Superior temporal gyrus (tissue), 1 donor: ENCODE results near the gene PREB.
A peak's percentile ranks its signal among the peaks of the same experiment; 100 is the strongest.
"Not testable (repeated sequence)": the region's sequence is repeated elsewhere in the genome, so short reads cannot be mapped to it uniquely, and the experiment has no call there.

Source experiments
- DNase-seq: peaks from one replicate; pipeline ENCODE4 v3.0.0-alpha.2; 2016; ENCODE audit errors: extremely low spot score

PREB gene

DNA sequence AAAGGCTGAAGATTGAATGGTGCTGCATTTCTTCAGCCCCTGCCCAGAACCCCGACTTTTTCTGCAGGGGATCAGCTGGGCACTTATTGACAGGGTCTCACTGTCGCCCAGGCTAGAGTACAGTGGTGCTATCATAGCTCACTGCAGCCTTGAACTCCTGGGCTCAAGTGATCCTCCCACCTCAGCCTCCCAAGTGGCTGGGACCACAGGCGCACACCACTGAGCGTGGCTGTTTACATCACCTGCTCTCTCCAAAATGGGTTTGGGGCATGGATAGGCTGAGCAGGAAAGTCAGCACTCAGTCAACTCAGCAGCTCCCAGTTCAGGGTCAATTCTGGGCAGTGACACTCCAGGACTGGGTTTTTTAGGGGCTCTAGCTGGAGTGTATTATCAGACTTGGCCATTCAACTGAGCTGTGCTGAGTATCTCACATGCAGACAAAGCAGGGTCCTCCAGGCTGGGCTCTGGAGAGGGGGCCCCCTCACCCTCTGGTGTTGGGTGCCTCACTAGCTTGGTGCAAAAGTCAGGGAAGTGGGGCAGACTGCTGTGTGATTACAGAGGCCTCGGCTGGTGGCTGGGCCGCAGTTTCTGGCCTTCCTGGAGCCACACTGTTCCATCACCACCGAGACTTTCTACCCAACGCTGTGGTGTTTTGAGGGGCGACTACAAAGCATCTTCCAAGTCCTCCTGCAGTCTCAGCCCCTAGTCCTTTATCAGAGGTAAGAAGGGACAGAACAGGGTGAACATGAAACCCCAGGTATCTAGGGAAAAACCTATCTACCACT, 6.4 kb downstream of the PREB start:
- DNase-seq: no peak

DNA sequence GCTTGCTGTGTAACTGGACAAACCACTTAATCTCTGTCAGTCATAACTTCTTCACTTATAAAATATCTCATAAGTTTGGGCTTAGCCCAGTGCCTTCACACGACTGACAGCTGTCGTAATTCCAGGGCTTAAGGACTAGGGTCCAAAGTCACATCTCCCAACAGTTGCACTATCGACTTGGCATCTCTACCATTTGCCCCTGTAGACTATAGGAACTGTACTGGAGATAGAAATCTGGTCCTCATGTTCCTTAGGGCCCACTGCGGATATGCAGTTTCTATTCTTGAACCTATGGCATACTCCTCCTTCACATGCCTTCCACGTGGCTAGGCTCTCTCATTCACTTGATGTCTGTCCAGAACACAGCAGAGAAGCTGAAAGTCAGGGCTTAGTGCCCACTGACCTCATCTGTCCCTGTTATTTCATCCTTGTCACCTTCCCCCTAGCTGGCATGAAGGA, 8.2 kb downstream of the PREB start:
- DNase-seq: no peak

DNA sequence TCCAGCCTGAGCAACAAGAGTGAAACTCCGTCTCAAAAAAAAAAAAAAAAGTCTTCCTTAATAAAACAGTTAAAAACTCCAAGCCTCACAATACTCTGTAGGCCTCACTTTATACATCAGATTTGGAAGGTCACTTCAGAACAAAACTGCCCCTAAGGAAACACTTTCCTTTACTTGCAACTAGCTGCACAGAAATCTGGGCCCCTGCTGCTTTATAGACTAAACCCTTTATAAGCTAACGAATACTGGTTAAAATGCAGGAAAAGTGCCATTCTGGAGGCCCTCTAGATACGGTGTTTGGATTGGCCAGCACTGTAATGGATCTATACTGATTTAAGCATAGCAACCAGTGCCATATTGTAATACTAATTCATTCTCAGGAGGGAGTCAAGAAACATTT, 9.3 kb downstream of the PREB start:
- no peak for DNase-seq

DNA sequence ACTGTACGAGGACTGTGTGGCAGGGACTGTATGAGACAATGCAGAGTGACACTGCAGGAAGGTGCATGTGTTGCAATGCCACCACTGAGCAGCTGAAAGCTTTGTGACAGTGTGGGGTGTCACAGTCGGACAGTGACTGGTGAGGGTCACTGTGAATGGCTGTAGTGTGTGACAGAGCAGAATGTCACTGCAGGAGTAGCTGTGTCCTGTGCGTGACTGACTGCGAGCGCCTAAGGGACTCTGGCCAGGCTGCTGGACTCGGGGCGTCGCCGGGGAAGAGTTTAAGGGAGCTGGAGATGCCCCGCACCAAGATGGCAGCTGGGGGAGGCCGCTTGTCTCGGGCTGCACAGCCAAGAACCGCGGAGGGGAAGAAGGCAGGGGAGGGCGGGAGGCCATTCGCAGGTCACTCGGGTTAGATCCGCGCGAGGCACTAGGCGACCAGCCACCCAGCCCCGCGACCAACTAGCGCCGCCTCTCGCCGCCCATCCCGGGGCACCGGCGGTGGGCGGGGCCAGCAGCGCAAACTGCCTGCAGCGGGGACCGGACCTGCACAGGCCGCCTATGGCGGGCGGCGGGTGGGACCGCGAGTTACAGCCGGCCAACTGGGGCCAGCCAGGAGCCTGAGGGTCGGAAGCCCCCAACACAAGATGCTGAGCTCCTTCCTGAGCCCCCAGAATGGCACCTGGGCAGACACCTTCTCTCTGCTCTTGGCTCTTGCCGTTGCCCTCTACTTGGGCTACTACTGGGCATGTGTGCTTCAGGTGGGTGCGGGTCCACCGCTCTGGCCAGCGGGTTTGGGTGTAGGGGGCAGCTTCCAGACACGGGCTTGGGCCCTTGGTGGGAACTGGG, 10.9 kb downstream of the PREB start, which contains the start of gene ABHD1:
TSS of gene ABHD1 (plus strand) at position 514 of the 849 bp plus-strand sequence. CDS start at position 648, 134 bp downstream.
- peak; percentile 50 for DNase-seq

DNA sequence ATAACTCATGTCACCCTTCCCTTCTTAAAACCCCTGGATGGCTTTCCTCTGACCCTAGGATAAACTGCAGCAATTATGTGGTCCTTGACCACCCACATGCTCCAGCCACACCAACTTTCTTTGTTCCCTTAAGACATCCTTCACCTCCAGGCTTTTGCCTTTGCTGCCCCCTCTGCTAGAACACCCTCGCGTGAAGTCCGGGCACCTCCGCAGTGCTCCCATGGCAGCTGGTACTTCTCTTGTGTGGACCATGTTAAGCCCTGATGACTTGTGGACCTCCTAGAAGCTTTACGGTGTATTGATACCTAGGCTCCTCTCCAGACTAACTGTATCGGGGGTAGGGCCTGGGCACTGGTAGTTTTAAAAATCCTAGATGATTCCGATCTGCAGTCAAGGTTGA, 11.6 kb downstream of the PREB start:
- no peak for DNase-seq

DNA sequence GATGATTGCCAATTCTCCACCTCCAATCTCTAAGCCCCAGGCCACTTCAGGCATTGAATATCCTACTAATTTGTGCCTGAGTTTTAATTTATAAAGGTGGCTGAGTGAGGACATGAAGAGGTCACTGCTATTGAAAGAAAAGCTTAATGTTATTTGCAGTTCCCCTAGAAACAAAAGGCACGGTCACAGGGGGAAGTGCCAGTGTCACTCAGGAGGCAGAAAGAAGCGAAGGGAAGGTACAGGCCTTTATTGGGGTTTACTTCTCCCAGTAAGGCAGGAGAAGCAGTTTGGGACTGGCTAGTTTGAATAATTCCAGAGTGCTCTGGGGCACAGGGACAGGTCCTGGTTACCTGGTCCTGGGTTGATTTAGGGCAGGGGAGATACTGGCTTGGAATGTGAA, 12.5 kb downstream of the PREB start:
- DNase-seq: no peak

DNA sequence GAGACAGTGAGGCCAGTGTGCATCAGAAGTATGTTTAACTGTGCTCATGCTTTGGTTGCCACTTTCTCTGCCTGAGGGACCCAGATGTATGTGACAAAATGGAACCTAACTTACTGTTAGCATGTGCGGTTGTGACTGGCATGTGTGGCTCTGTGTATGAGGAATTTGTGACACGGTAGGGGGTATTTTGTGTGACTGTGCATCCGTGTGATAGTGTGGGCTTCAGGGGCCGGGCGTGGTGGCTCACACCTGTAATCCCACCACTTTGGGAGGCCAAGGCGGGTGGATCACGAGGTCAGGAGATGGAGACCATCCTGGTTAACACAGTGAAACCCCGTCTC, 15.1 kb downstream of the PREB start:
- not testable (repeated sequence) for DNase-seq

DNA sequence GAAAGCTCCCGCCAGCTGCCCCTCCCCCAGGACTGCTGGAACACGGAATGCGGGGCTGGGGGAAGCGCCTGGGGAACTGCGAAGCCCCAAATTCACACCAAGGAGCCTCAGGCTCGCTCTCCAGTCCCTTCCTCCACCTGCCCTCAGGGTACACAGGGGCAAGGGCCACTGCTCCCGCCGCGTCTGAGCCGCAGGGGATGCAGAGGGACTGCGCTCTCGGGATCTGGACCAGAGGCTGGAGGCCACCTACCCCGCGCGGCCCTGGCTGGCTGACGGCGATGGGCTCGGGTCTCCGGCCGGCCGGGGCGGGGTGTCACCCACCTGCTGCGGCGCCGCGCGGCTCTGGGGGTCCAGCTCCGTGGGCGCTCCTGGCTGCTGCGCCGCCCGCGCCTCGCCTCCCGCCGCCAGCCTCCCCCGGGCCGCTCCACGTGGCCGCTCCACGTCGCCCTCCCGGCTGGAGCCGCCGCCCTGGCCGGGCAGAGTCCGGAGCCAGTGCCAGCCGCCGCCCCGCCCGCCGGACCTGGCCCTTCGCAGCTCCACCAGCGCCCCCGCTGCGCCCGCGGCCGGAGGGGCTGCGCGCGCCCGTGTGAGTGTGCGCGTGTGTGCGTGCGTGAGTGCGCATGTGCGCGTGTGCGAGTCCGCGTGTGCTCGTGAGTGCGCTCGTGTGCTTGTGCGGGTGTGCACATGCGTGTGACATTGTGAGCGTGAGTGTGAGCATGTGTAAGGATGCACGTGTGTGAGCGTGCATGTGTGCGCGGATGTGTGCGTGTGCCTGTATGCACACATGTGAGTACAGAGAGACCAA, 15.7 kb downstream of the PREB start, which contains the start of gene CGREF1:
TSS of gene CGREF1 (minus strand) at position 604 of the 805 bp plus-strand sequence. CDS start 14,762 bp downstream, outside the sequence.
- DNase-seq: no peak

DNA sequence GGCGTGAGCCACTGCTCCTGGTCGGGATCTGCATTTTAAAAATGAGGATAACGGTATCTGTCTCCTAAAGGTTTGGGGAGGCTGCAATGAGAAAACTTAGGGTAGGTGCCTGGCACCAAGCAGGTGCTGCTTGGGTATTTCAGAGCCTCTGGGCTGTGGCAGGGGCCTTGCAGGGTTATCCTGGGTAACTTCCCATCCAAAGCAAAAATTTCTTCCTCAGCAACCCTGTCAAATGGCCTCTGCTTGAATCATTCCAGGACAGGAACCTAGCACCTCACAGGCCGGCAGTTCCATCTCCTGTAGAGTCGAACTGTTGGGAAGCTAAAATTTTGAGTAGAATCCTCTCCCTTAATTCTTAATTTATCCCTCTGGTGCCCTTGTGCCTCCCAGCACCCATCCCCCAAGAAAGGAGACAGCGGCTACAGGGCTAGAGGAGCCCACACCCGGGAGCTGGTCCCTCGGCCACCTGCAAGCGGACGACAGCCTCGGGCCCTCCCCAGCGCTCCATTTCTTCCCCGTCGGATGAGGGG, 16.4 kb downstream of the PREB start:
- DNase-seq: no peak

DNA sequence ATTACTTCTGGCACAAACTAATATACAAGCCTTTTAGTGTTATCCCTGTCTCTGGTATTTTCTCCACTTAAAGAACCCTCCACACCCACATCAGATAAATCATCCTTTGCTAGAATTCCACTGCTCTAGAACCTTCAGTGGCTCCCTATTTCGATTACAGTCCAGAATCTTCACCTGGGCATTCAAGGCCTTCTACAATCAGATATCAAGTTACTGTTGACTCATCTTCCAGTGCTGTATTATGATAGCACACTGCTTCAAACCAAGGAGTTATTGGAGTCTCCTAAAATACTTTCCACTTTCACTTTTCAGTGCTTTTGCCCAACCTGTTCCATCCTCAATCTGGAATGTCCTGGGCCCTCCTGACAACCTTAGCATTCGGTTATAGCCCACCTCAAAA, 18.9 kb downstream of the PREB start:
- DNase-seq: no peak

DNA sequence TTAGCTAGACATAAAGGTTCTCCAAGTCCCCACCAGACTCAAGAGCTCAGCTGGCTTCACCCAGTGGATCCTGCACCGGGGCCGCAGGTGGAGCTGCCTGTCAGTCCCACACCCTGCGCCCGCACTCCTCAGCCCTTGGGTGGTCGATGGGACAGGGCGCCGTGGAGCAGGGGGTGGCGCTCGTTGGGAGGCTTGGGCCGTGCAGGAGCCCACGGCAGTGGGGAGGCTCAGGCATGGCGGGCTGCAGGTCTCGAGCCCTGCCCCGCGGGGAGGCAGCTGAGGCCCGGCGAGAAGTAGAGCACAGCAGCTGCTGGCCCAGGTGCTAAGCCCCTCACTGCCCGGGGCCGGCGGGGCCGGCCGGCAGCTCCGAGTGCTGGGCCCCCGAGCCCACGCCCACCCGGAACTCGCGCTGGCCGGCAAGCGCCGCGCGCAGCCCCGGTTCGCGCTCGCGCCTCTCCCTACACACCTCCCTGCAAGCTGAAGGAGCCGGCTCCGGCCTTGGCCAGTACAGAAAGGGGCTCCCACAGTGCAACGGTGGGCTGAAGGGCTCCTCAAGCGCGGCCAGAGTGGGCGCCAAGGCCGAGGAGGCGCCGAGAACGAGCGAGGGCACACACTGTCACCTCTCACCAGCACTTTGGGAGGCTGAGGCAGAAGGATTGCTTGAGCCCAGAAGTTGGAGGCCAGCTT, 22.9 kb downstream of the PREB start:
- DNase-seq: not testable (repeated sequence)

DNA sequence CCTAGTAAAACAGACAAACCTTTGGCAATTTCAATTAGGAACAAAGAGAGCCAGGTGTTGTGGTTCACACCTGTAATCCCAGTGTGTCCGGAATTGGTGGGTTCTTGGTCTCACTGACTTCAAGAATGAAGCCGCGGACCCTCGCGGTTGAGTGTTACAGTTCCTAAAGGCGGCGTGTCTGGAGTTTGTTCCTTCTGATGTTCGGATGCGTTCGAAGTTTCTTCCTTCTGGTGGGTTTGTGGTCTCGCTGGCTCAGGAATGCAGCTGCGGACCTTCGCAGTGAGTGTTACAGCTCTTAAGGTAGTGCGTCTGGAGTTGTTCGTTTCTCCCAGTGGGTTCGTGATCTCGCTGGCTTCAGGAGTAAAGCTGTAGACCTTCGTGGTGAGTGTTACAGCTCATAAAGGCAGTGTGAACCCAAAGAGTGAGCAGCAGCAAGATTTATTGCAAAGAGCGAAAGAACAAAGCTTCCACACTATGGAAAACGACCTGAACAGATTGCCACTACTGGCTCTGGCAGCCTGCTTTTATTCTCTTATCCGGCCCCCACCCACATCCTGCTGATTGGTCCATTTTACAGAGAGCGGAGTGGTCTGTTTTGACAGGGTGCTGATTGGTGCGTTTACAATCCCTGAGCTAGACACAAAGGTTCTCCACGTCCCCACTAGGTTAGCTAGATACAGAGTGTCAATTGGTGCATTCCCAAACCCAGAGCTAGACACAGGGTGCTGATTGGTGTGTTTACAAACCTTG, 23.7 kb downstream of the PREB start:
- not testable (repeated sequence) for DNase-seq

DNA sequence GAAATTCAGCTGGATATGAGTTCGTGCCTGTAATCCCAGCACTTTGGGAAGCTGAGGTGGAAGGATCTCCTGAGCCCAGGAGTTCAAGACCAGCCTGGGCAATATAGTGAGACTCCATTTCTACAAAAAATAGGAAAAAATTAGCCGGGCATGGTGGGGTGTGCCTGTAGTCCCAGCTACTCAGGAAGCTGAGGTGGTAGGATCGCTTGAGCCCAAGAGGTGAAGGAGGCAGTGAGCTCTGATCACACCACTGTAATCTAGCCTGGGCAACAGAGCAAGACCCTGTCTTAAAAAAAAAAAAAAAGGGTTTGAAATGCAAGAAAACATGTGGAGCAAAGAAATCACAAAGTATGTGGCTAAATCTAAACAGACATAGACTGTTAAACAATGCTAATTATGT, 25.4 kb downstream of the PREB start:
- DNase-seq: no peak

DNA sequence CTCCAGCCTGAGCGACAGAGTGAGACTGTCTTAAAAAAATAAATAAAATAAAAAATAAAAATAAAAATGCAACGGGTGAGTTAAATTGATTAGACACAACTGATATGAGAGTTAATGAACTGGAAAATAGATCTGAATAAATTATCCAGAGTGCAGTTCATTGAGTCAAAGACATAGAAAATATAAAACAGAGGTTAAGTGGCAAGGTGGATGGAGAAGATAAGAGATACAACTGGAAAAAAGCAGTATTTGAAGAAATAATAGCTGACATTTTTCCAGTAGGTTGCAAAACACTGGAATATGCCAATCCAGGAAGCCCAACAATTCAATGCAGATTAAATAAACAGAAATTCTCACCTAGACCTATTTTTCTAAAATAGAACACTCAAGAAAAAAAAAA, 26.2 kb downstream of the PREB start:
- no peak for DNase-seq

DNA sequence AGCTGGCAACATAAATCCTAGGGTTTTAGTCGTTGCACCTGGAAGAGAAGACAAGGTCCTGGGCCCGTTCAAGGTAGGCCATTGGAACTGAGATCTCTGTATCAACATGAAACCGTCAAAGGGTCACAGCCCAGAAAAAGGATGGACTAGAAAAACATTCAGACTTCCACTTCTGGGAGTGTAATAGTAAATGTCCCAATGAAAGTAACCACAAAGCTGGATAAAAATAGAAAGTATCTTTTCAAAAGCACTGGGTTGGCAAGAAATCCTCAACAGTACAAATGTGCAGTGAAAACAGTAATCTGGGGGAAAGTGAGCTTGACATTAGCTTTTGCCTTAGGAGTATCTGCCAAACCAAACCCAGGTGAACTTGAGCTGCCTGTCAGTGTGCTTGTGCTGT, 28.5 kb downstream of the PREB start:
- no peak for DNase-seq

DNA sequence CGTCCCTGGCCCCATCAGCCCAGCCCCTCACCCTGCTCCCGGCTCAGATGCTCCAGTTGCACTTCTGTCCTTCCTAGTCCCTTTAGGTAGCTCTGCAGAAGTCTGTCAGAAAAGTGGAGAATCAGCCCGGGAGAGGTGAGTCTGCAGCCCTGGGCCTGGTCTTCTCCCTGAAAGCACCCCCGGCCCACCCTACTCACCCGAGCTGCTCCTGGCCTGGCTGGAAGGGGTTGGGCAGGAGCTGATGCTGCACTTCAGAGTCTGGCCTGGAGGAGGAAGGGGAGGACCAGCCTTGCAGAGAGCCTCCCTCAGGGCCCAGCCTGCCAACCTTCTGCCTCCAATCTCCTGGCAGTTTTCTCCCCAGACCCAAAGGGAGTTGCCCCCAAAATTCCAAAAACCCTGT, 32.1 kb downstream of the PREB start:
- no peak for DNase-seq

DNA sequence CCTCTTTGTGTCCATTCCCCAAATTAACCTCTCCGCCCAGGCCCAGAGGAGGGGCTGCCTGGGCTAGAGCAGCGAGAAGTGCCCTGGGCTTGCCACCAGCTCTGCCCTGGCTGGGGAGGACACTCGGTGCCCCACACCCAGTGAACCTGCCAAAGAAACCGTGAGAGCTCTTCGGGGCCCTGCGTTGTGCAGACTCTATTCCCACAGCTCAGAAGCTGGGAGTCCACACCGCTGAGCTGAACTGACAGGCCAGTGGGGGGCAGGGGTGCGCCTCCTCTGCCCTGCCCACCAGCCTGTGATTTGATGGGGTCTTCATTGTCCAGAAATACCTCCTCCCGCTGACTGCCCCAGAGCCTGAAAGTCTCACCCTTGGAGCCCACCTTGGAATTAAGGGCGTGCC, 34.4 kb downstream of the PREB start:
- no peak for DNase-seq

DNA sequence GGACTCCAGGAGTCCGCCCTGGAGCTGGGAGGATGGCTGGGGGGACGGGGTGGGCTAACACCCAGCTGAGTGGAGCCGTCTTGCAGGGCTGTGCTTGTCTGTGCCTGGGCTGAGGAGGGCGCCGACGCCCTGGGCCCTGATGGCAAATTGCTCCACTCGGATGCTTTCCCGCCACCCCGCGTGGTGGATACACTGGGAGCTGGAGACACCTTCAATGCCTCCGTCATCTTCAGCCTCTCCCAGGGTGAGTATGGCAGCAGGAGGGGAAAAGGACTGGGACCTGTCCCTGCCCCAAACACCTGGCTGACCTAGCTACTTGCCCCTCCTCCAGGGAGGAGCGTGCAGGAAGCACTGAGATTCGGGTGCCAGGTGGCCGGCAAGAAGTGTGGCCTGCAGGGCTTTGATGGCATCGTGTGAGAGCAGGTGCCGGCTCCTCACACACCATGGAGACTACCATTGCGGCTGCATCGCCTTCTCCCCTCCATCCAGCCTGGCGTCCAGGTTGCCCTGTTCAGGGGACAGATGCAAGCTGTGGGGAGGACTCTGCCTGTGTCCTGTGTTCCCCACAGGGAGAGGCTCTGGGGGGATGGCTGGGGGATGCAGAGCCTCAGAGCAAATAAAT, 35.0 kb downstream of the PREB start:
- DNase-seq: no peak

DNA sequence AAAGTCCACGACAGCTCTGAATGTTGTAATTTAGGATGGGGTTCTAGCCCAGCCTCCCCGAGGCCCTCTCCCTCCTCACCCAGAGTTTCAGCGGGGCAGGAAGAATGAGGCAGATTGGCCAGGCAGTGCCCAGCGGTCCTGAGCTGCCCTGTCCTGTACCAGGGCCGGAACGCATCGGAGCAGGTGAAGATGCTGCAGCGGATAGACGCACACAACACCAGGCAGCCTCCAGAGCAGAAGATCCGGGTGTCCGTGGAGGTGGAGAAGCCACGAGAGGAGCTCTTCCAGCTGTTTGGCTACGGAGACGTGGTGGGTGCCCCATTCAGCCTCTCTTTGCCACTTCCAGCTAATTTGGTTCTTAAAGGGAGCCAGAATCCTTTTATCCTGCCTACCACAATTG, 37.1 kb downstream of the PREB start:
- no peak for DNase-seq

DNA sequence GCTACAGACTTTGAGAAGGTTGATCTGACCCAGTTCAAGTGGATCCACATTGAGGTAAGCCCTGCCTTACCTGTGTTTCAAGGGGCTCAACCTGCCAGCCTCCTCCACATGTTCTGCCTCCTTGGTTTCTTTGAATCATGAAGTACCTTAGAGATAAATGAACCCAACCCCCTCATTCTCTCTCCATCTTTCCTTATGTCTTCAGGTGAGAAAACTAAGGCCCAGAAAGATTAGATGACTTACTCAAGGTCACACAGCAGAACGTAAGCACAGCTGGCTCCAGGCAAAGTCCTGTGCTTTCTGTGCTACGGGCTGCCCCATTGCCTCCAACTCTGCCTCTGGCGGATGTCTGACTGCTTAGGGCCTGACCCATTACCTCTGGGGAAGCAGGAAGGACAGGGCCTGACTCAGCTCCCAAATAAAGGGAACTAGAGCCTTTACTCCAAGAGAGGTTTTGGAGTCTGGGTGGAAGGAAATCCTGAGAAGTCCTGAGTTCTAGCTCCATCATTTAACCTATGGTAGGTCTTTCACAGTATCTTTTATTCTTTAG, 37.6 kb downstream of the PREB start:
- DNase-seq: no peak
